Mammary epithelial cell (primary cell): ENCODE measurements around the gene EP400.

Experiments used
- CTCF ChIP-seq, 2 donors: IDR thresholded peaks in 1 of 2; conservative IDR thresholded peaks in 1 of 2; 2 replicates each; pipeline ENCODE4 v1.5.1; 2011 to 2012; ENCODE audit warnings: inconsistent platforms in 2 of 2, low read length in 2 of 2, mild to moderate bottlenecking in 2 of 2, control low read depth in 1 of 2, low read depth in 1 of 2; ENCODE audit not compliant: insufficient read depth in 1 of 2; ENCODE audit errors: extremely low read depth in 1 of 2
- EZH2 ChIP-seq: IDR thresholded peaks from 2 replicates; pipeline ENCODE4 v1.6.1; 2012; ENCODE audit warnings: low read length, inconsistent platforms, borderline replicate concordance

- TF ChIP-seq CTCF (conservative IDR thresholded peaks at IDR 0.05 in 1 of 2, IDR thresholded peaks at IDR 0.05 in 1 of 2; ENCODE audit: extremely low read depth in 1 of 2, insufficient read depth in 1 of 2, low read depth in 1 of 2, low read length in 2 of 2) (no peak), EZH2 (no peak)
These were observed 96.8 kb downstream of the EP400 start for GRCh38 chr12:132046561-132046960.
